HAP-1 (cell line): Measurements from ENCODE around the gene CCNB1.
"Not testable (repeated sequence)": the region's sequence is repeated elsewhere in the genome, so short reads cannot be mapped to it uniquely, and the experiment has no call there.

Source experiments
- DNase-seq, 2 experiments: peaks; one replicate each; pipeline ENCODE4 v3.0.0-alpha.2; 2016 to 2020; ENCODE audit warnings: low spot score in 2 of 2
- H3K27me3 ChIP-seq: fragments of 250-450 bp; sonication (Bioruptor Pico); 2 replicates; pipeline ENCODE4 v1.5.1; 2020; ENCODE audit warnings: low read depth, mild to moderate bottlenecking, moderate library complexity
- H3K36me3 ChIP-seq: fragments of 250-450 bp; sonication (Bioruptor Pico); replicated peaks from 2 replicates; pipeline ENCODE4 v1.5.1; 2020; ENCODE audit warnings: mild to moderate bottlenecking
- H3K4me1 ChIP-seq: fragments of 250-450 bp; sonication (Bioruptor Pico); 2 replicates; pipeline ENCODE4 v1.5.1; 2020; ENCODE audit warnings: mild to moderate bottlenecking
- H3K4me3 ChIP-seq: fragments of 250-450 bp; sonication (Bioruptor Pico); 2 replicates; pipeline ENCODE4 v1.5.1; 2020; ENCODE audit warnings: mild to moderate bottlenecking, moderate library complexity
- H3K9me3 ChIP-seq: fragments of 250-450 bp; sonication (Bioruptor Pico); 2 replicates; pipeline ENCODE4 v1.5.1; 2020; ENCODE audit warnings: mild to moderate bottlenecking, moderate library complexity
- in situ Hi-C: fragments of 300-500 bp; cut with MboI; formaldehyde crosslinking; loops from 3 replicates; pipeline ENCODE4 v1.14.3; 2020; ENCODE audit warnings: low sequenced_read_pairs, inconsistent platforms, mixed read lengths

The CCNB1 gene

GRCh38 chr5:69206528-69207190 lies 39.7 kb downstream of the CCNB1 start:
- in situ Hi-C loops, result no loop called here
- peaks cover 63% of the 10 kb centered on the region for H3K36me3 ChIP-seq
- H3K4me3 ChIP-seq, result no peak overlapping the region
- H3K4me1 ChIP-seq, result no peaks in the 10 kb centered on the region
- H3K9me3 ChIP-seq, result no peaks in the 10 kb centered on the region
- no peak for DNase-seq
- no peaks in the 10 kb centered on the region for H3K27me3 ChIP-seq

GRCh38 chr5:69209602-69210001 lies 42.7 kb downstream of the CCNB1 start:
- Histone ChIP-seq H3K4me3 (no peak overlapping the region), H3K9me3 (no peaks in the 10 kb centered on the region), H3K4me1 (no peaks in the 10 kb centered on the region), H3K36me3 (peaks cover 43% of the 10 kb centered on the region), H3K27me3 (no peaks in the 10 kb centered on the region)
- no peak for DNase-seq
- in situ Hi-C loops, result no loop called here

GRCh38 chr5:69211200-69211599 lies 44.2 kb downstream of the CCNB1 start:
- no peak overlapping the region for H3K4me3 ChIP-seq
- H3K9me3 ChIP-seq, result no peaks in the 10 kb centered on the region
- peaks cover 39% of the 10 kb centered on the region for H3K36me3 ChIP-seq
- in situ Hi-C loops, result no loop called here
- H3K4me1 ChIP-seq, result no peaks in the 10 kb centered on the region
- DNase-seq, result no peak
- no peaks in the 10 kb centered on the region for H3K27me3 ChIP-seq

- Histone ChIP-seq H3K9me3 (no peaks in the 10 kb centered on the region), H3K4me1 (peaks cover 2% of the 10 kb centered on the region), H3K27me3 (no peaks in the 10 kb centered on the region), H3K4me3 (no peak overlapping the region), H3K36me3 (peaks cover 33% of the 10 kb centered on the region)
- no peak for DNase-seq
- in situ Hi-C loops, result no loop called here
These were observed 45.1 kb downstream of the CCNB1 start for GRCh38 chr5:69212022-69212421.

GRCh38 chr5:69213513-69214215 lies 46.7 kb downstream of the CCNB1 start:
- Histone ChIP-seq H3K4me1 (peaks cover 8% of the 10 kb centered on the region), H3K27me3 (no peaks in the 10 kb centered on the region), H3K36me3 (peaks cover 24% of the 10 kb centered on the region), H3K4me3 (no peak overlapping the region), H3K9me3 (no peaks in the 10 kb centered on the region)
- DNase-seq, result no peak
- in situ Hi-C loops, result no loop called here

GRCh38 chr5:69217151-69217511 lies 50.2 kb downstream of the CCNB1 start:
- H3K36me3 ChIP-seq, result 0 out of 2 replicates have a peak, but pooled peaks cover 5% of the 10 kb centered on the region
- in situ Hi-C loops, result no loop called here

GRCh38 chr5:69217548-69218526 lies 50.9 kb downstream of the CCNB1 start:
- Histone ChIP-seq H3K27me3 (no peaks in the 10 kb centered on the region), H3K4me3 (peak overlapping the region; percentile 100), H3K4me1 (peaks cover 9% of the 10 kb centered on the region), H3K9me3 (no peaks in the 10 kb centered on the region), H3K36me3 (0 out of 2 replicates have a peak, but pooled peaks cover 5% of the 10 kb centered on the region)
- peak; percentile 90 to 99 for DNase-seq
- in situ Hi-C loops, result no loop called here

More at GRCh38 chr5:69217151-69217511, 50.2 kb downstream of the CCNB1 start:
- Histone ChIP-seq H3K4me3 (peak overlapping the region; percentile 100), H3K9me3 (no peaks in the 10 kb centered on the region), H3K4me1 (peaks cover 9% of the 10 kb centered on the region), H3K27me3 (no peaks in the 10 kb centered on the region)
- DNase-seq, result peak in 1 of 2 experiments; percentile 2

- peaks cover 9% of the 10 kb centered on the region for H3K4me1 ChIP-seq
- H3K9me3 ChIP-seq, result no peaks in the 10 kb centered on the region
- H3K36me3 ChIP-seq, result 0 out of 2 replicates have a peak, but pooled peaks cover 5% of the 10 kb centered on the region
- no peak overlapping the region for H3K4me3 ChIP-seq
- no peaks in the 10 kb centered on the region for H3K27me3 ChIP-seq
- no peak for DNase-seq
- in situ Hi-C loops, result no loop called here
These were observed 53.0 kb downstream of the CCNB1 start for GRCh38 chr5:69219939-69220338.

- H3K4me3 ChIP-seq, DNase-seq, H3K36me3 ChIP-seq, H3K27me3 ChIP-seq, in situ Hi-C loops, H3K4me1 ChIP-seq, H3K9me3 ChIP-seq: not testable (repeated sequence)
These were observed 53.4 kb downstream of the CCNB1 start for GRCh38 chr5:69220371-69220770.

- H3K4me3 ChIP-seq, H3K27me3 ChIP-seq, H3K36me3 ChIP-seq, in situ Hi-C loops, H3K4me1 ChIP-seq, DNase-seq, H3K9me3 ChIP-seq: not testable (repeated sequence)
These were observed 53.9 kb downstream of the CCNB1 start for GRCh38 chr5:69220833-69221232.

GRCh38 chr5:69224520-69224919 lies 57.6 kb downstream of the CCNB1 start:
- Histone ChIP-seq H3K36me3 (peaks cover 13% of the 10 kb centered on the region), H3K4me3 (no peak overlapping the region), H3K4me1 (no peaks in the 10 kb centered on the region), H3K9me3 (no peaks in the 10 kb centered on the region), H3K27me3 (no peaks in the 10 kb centered on the region)
- in situ Hi-C loops, result no loop called here
- no peak for DNase-seq

GRCh38 chr5:69225860-69226259 lies 58.9 kb downstream of the CCNB1 start:
- no peaks in the 10 kb centered on the region for H3K27me3 ChIP-seq
- no peak for DNase-seq
- no peaks in the 10 kb centered on the region for H3K4me1 ChIP-seq
- peaks cover 15% of the 10 kb centered on the region for H3K36me3 ChIP-seq
- in situ Hi-C loops, result loop anchor here (25.0 kb wide), 1 partner anchor 111 kb away; the partner anchor contains the start of gene CCDC125
- no peak overlapping the region for H3K4me3 ChIP-seq
- no peaks in the 10 kb centered on the region for H3K9me3 ChIP-seq
